Breast epithelium (tissue), 4 donors: Measurements from ENCODE around the gene NEK10. TPM values are rescaled to one million over a fixed set of nuclear protein-coding genes. Genes with fewer than 3 reads are reported as not detected.
A peak's percentile ranks its signal among the peaks of the same experiment; 100 is the strongest.
"Not testable (repeated sequence)": the region's sequence is repeated elsewhere in the genome, so short reads cannot be mapped to it uniquely, and the experiment has no call there.

Experiments used
- DNase-seq, 2 donors: peaks; one replicate each; pipeline ENCODE4 v3.0.0-alpha.2; 2019; ENCODE audit warnings: low spot score in 2 of 2
- H3K27ac ChIP-seq, 2 donors: fragments of 200-600 bp; sonication (generic) in 1 of 2; one replicate each; pipeline ENCODE4 v1.5.1; 2016 to 2019; ENCODE audit warnings: mild to moderate bottlenecking in 1 of 2
- H3K27me3 ChIP-seq, 2 donors: fragments of 200-600 bp; sonication (generic) in 1 of 2; one replicate each; pipeline versions ENCODE4 v1.5.1 to v1.6.0; 2017 to 2019; ENCODE audit warnings: control low read depth in 1 of 2, mild to moderate bottlenecking in 1 of 2
- H3K36me3 ChIP-seq: fragments of 200-600 bp; one replicate; pipeline ENCODE4 v1.5.1; 2019
- H3K4me1 ChIP-seq, 2 donors: fragments of 200-600 bp; sonication (generic); one replicate each; pipeline ENCODE4 v1.5.1; 2016 to 2019; ENCODE audit warnings: control low read depth in 1 of 2
- H3K4me3 ChIP-seq, 3 donors: fragments of 200-600 bp; sonication (generic); 1 replicate in 2 of 3; 2 replicates in 1 of 3; pipeline ENCODE4 v1.5.1; 2016 to 2019; ENCODE audit warnings: mild to moderate bottlenecking in 3 of 3, moderate library complexity in 2 of 3
- H3K9me3 ChIP-seq, 2 donors: fragments of 200-600 bp; sonication (generic) in 1 of 2; one replicate each; pipeline ENCODE4 v1.5.1; 2016 to 2019; ENCODE audit warnings: control low read depth in 1 of 2
- POLR2A ChIP-seq: fragments of 450-650 bp; IDR thresholded peaks from one replicate; pipeline ENCODE4 v1.6.1; 2016; ENCODE audit warnings: antibody characterized with exemption, mild to moderate bottlenecking, moderate library complexity
- POLR2AphosphoS5 ChIP-seq, 3 donors: sonication (generic); formaldehyde crosslinking; IDR thresholded peaks; one replicate each; pipeline ENCODE4 v1.6.1; 2017; ENCODE audit warnings: antibody characterized with exemption in 3 of 3
- intact Hi-C: fragments of 100-400 bp; cut with DNase I; formaldehyde crosslinking; loops from one replicate; pipeline ENCODE4 v1.15.1; 2023; ENCODE audit warnings: low total_unique reads
- total RNA-seq, 3 donors: library from RNA; depleted of rRNA; stranded (reverse); fragments of >200 nt; gene quantifications; one replicate each; pipeline ENCODE4 v1.1.0, GENCODE V29; 2016
- TF ChIP-seq, protein P1 (sequence below), 3 donors: fragments of 450-650 bp; IDR thresholded peaks; one replicate each; pipeline ENCODE4 v1.5.1; 2016 to 2017; ENCODE audit warnings: antibody characterized with exemption in 3 of 3, mild to moderate bottlenecking in 3 of 3, moderate library complexity in 3 of 3

The NEK10 gene
- total RNA-seq, 3 donors from 2014 or later = 0.96 to 246 (median 48.4) TPM

DNA sequence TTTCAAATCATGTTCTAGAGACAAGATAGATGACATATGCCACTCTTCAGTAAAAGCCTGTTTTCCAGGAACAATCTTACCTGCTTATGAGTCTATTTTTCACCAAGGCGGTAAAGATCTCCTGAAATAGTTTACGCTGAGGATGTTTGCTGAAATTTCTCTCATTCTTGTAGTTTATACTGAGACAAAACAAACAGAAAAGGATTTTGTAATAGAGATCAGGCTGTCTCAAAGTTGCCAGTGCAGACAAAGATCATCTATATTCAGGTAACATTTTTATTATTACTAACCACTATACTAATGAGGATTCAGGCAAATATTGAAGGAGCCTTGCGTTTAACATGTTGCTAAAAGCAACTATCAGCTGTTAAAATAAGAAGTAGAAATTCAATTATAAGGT is 25.0 kb downstream of the NEK10 start:
- TF ChIP-seq, protein P1, sequence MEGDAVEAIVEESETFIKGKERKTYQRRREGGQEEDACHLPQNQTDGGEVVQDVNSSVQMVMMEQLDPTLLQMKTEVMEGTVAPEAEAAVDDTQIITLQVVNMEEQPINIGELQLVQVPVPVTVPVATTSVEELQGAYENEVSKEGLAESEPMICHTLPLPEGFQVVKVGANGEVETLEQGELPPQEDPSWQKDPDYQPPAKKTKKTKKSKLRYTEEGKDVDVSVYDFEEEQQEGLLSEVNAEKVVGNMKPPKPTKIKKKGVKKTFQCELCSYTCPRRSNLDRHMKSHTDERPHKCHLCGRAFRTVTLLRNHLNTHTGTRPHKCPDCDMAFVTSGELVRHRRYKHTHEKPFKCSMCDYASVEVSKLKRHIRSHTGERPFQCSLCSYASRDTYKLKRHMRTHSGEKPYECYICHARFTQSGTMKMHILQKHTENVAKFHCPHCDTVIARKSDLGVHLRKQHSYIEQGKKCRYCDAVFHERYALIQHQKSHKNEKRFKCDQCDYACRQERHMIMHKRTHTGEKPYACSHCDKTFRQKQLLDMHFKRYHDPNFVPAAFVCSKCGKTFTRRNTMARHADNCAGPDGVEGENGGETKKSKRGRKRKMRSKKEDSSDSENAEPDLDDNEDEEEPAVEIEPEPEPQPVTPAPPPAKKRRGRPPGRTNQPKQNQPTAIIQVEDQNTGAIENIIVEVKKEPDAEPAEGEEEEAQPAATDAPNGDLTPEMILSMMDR (IDR thresholded peaks at IDR 0.05) = no peak
- TF ChIP-seq POLR2AphosphoS5 (IDR thresholded peaks at IDR 0.05) (no peak), POLR2A (no peak)
- intact Hi-C loops = no loop called here
- Histone ChIP-seq H3K27me3 (no peaks in the 10 kb centered on the region), H3K9me3 (no peaks in the 10 kb centered on the region), H3K36me3 (no peaks in the 10 kb centered on the region), H3K4me3 (no peak overlapping the region), H3K27ac (no peak overlapping the region), H3K4me1 (no peaks in the 10 kb centered on the region)
- no peak for DNase-seq

DNA sequence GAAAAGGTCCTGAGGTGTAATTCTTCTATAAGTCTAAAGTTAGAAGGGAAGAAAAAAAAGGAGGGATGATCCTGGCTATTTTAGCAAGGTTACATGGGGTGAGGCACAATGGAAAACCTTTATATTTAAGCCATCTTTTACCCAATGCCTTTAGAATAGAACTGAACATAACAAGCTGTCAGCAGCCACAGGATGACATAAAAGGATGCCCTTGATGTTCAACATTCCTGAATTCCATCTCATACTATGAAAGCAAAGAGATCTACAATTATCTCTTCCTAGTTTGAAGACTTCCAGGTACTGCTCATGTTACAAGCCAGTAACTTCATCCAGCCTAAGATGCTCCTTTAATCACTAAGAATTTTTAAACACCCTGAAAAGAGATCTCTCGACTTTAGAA is 26.9 kb downstream of the NEK10 start:
- no peak overlapping the region for H3K27ac ChIP-seq
- TF ChIP-seq, protein P1 (IDR thresholded peaks at IDR 0.05) = no peak
- TF ChIP-seq POLR2AphosphoS5 (IDR thresholded peaks at IDR 0.05) (no peak), POLR2A (no peak)
- intact Hi-C loops = no loop called here
- H3K36me3 ChIP-seq = no peaks in the 10 kb centered on the region
- no peak overlapping the region for H3K4me3 ChIP-seq
- no peak for DNase-seq
- H3K9me3 ChIP-seq = no peaks in the 10 kb centered on the region
- H3K4me1 ChIP-seq = no peaks in the 10 kb centered on the region
- H3K27me3 ChIP-seq = no peaks in the 10 kb centered on the region

DNA sequence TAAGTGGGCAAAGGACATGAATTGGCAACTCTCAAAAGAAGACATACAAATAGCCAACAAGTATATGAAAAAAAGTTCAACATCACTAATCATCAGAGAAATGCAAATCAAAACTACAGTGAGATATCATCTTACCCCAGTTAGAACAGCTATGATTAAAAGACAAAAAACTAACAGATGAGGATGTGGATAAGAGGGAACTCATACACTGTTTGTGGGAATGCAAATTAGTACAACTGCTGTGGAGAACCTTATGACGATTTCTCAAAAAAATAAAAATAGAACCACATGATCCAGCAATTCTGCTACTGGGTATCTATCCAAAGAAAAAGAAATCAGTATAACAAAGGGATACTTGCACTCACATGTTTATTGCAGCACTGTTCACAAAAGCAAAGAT is 28.6 kb downstream of the NEK10 start:
- TF ChIP-seq, protein P1 (IDR thresholded peaks at IDR 0.05) = no peak
- no peak for TF ChIP-seq POLR2AphosphoS5 (IDR thresholded peaks at IDR 0.05)
- no peak for TF ChIP-seq POLR2A
- Histone ChIP-seq H3K4me1 (no peaks in the 10 kb centered on the region), H3K9me3 (no peaks in the 10 kb centered on the region), H3K36me3 (no peaks in the 10 kb centered on the region), H3K27me3 (no peaks in the 10 kb centered on the region), H3K4me3 (no peak overlapping the region), H3K27ac (no peak overlapping the region)
- DNase-seq = no peak
- intact Hi-C loops = no loop called here

DNA sequence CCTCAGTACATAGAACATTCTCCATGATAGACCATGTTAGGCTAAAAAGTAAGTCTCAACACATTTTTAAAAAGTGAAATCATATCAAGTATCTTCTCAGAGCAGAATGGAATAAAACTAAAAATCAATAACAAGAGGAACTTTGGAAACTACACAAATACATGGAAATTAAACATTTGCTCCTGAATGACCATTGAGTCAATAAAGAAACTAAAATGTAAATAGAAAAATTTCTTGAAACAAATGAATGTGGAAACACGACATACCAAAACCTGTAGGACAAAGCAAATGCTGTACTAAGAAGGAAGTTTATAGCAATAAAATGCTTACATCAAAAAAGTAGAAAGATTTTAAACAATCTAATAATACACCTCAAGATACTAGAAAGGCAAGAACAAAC is 33.6 kb downstream of the NEK10 start:
- no peaks in the 10 kb centered on the region for H3K9me3 ChIP-seq
- H3K4me1 ChIP-seq = no peaks in the 10 kb centered on the region
- H3K27me3 ChIP-seq = no peaks in the 10 kb centered on the region
- TF ChIP-seq, protein P1 (IDR thresholded peaks at IDR 0.05) = no peak
- no peak overlapping the region for H3K4me3 ChIP-seq
- no peak overlapping the region for H3K27ac ChIP-seq
- DNase-seq = no peak
- no peaks in the 10 kb centered on the region for H3K36me3 ChIP-seq
- intact Hi-C loops = no loop called here

DNA sequence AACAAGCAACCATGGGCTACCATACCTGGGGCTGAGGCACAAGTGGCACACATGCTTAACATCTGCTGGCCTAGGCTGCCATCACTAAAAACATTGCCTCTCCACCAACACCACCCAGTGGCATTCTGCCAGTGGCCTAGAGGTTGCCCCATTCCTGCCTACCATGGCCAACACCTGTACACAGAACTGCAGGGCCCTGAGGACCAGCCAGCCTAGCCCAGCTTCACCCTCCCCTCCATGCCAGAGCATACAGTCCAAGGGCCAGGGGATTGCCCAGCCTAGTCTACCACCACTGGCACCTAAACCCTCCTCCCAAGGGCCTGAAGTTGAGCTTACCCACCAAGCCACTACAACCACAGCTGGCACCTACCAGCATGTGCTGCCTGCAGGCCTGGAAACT is 35.3 kb downstream of the NEK10 start:
- Histone ChIP-seq H3K4me1 (no peaks in the 10 kb centered on the region), H3K9me3 (no peaks in the 10 kb centered on the region), H3K27me3 (no peaks in the 10 kb centered on the region), H3K4me3 (no peak overlapping the region), H3K27ac (no peak overlapping the region), H3K36me3 (no peaks in the 10 kb centered on the region)
- TF ChIP-seq, protein P1 (IDR thresholded peaks at IDR 0.05) = no peak
- TF ChIP-seq POLR2A = no peak
- TF ChIP-seq POLR2AphosphoS5 (IDR thresholded peaks at IDR 0.05) = no peak
- DNase-seq = no peak
- intact Hi-C loops = no loop called here

DNA sequence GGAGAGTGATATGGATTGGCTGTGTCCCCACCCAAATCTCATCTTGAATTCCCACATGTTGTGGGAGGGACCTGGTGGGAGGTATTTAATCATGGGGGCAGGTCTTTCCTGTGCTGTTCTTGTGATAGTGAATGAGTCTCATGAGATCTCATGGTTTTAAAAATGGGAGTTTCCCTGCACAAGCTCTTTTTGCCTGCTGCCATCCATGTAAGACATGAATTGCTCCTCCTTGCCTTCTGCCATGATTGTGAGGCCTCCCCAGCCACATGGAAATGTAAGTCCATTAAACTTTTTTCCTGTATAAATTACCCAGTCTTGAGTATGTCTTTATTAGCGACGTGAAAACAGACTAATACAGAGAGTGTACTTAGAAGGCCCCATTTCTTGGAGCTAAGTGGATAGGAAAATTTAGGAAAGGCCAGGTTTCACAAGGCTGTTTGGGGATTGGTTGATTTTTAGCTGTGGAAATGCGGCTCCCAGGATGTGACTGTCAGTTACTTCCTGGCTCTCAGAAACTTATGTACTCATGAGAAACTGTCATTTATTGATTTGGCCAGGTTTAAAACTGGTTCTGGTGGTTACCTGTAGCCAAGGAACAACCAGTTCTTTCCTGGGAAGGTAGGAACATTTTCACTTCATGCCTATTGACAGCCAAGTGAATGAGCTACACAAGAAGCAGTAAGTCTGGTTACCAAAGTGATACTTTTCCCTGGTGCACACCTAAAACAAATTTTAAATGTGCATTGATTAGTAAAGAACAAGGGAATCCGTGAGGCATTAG is 40.0 kb downstream of the NEK10 start:
- H3K36me3 ChIP-seq, DNase-seq, intact Hi-C loops, H3K4me3 ChIP-seq, H3K27me3 ChIP-seq, H3K9me3 ChIP-seq: not testable (repeated sequence)
- peaks cover 0 to 13% of the 10 kb centered on the region in 2 donors for H3K4me1 ChIP-seq
- peak overlapping the region; percentile 60 for H3K27ac ChIP-seq
